ENCODE results near the gene NPBWR2.

The NPBWR2 gene, protein sequence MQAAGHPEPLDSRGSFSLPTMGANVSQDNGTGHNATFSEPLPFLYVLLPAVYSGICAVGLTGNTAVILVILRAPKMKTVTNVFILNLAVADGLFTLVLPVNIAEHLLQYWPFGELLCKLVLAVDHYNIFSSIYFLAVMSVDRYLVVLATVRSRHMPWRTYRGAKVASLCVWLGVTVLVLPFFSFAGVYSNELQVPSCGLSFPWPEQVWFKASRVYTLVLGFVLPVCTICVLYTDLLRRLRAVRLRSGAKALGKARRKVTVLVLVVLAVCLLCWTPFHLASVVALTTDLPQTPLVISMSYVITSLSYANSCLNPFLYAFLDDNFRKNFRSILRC

DNA sequence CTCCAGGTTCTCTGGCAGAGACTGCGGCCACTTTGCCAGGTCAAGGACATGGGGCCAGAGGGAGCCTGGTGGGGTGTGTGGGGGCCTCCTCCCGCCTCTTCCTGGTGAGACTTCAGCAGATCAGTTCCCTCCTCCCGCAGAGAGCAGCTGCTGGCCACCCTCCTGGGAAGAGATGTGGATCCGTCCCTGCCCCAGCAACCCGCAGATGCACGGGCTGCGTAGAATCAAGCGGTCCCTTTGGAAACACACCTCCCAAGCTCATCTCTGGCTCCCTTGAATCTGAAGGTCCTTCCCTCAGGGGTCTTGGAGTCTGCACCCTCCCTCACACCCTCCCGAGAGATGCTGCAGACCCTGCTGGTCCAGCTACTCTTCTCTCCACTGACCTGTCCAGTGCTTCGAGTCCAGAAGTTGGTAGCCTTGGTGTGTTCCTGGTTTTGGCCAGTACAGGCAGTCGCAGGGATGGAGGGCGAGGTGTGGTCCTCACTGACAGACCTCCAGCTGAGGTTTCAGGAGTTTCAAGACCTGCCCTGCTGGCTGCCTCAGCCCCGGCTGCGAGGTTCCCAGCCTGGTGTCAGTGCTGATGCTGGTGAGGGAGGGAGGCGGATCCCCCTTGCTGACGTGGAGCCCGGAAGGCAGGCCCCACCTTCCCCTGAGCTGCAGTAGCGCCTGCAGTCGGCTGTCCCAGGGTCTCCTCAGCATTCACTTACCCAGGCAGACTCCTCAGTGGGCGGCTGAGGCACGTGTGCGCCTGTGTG is at the start of gene NPBWR2:
NPBWR2 (minus strand) TSS at position 585 of the 755 bp plus-strand sequence. CDS start 734 bp downstream, outside the sequence.
- TF ChIP-seq, protein P1, sequence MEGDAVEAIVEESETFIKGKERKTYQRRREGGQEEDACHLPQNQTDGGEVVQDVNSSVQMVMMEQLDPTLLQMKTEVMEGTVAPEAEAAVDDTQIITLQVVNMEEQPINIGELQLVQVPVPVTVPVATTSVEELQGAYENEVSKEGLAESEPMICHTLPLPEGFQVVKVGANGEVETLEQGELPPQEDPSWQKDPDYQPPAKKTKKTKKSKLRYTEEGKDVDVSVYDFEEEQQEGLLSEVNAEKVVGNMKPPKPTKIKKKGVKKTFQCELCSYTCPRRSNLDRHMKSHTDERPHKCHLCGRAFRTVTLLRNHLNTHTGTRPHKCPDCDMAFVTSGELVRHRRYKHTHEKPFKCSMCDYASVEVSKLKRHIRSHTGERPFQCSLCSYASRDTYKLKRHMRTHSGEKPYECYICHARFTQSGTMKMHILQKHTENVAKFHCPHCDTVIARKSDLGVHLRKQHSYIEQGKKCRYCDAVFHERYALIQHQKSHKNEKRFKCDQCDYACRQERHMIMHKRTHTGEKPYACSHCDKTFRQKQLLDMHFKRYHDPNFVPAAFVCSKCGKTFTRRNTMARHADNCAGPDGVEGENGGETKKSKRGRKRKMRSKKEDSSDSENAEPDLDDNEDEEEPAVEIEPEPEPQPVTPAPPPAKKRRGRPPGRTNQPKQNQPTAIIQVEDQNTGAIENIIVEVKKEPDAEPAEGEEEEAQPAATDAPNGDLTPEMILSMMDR (IDR thresholded peaks at IDR 0.05; ENCODE audit: low read depth, low read length): no peak
- no peak for DNase-seq (ENCODE audit: low read depth, low spot score)
- in situ Hi-C loops (cut with HindIII; ENCODE audit: low sequenced_read_pairs): no loop called here
- no peak within 1 kb of the TSS for H3K4me3 ChIP-seq (ENCODE audit: low read depth, low read length)

DNA sequence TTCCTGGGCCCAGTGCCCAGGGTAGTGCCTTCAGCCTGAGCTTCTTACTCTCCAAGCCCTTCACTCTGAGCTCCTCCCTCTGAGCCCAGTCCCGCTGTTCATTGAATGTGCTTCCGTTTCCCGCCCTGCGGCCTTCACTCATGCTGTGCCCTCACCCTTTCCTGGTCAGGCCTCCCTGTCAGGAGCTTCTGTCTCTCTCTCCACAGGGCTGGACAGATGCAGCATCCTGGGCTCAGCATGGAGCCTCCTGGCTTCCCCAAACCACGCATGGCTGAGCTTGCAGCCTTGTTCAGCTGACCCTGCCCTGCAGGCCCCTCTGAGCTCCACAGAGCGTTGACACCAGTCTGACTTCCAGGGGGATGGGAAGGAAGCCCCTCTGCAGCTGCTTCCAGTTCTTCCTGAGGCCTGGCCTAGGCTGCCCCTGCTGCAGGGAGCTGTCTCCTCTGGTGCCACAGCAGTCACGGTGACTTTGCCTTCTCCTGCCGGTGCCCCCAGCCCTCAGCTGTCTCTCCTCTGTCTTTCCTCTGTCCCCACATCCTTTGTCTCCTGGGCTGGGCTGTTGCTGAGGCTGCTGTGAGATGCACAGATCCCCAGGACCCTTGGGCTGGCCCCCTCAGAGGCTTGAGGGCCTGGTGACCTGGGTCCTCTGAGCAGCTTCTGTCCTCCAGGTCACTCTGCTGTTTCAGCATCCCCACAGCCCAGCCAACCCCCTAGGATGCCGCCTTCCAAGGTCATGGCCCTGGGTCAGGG is 48.9 kb upstream of the NPBWR2 start:
- DNase-seq (ENCODE audit: low read depth, low spot score): no peak
- in situ Hi-C loops (cut with HindIII; ENCODE audit: low sequenced_read_pairs): no loop called here
- no peak overlapping the region for H3K4me3 ChIP-seq (ENCODE audit: low read depth, low read length)
- TF ChIP-seq, protein P1 (IDR thresholded peaks at IDR 0.05; ENCODE audit: low read depth, low read length): no peak

- in situ Hi-C loops (cut with HindIII; ENCODE audit: low sequenced_read_pairs): no loop called here
- TF ChIP-seq, protein P1 (IDR thresholded peaks at IDR 0.05; ENCODE audit: low read depth, low read length): no peak
- DNase-seq (ENCODE audit: low read depth, low spot score): no peak
- no peak overlapping the region for H3K4me3 ChIP-seq (ENCODE audit: low read depth, low read length)
Measured at GRCh38 chr20:64155258-64156135, 48.1 kb upstream of the NPBWR2 start.

GRCh38 chr20:64154590-64155257 is 47.4 kb upstream of the NPBWR2 start:
- H3K4me3 ChIP-seq (ENCODE audit: low read depth, low read length): no peak overlapping the region
- DNase-seq (ENCODE audit: low read depth, low spot score): no peak
- in situ Hi-C loops (cut with HindIII; ENCODE audit: low sequenced_read_pairs): no loop called here
- TF ChIP-seq, protein P1 (IDR thresholded peaks at IDR 0.05; ENCODE audit: low read depth, low read length): no peak

- DNase-seq (ENCODE audit: low read depth, low spot score): no peak
- in situ Hi-C loops (cut with HindIII; ENCODE audit: low sequenced_read_pairs): no loop called here
- TF ChIP-seq, protein P1 (IDR thresholded peaks at IDR 0.05; ENCODE audit: low read depth, low read length): no peak
- H3K4me3 ChIP-seq (ENCODE audit: low read depth, low read length): no peak overlapping the region
Measured at GRCh38 chr20:64153861-64154589, 46.7 kb upstream of the NPBWR2 start.

All from astrocyte of the spinal cord (primary cell).